ENCODE measurements around the gene SLC38A6. TPM values are rescaled to one million over a fixed set of nuclear protein-coding genes. Genes with fewer than 3 reads are reported as not detected.
A peak's percentile ranks its signal among the peaks of the same experiment; 100 is the strongest.

The SLC38A6 gene
- total RNA-seq, 1 experiment from 2014 or later: 28.0 TPM

- Histone ChIP-seq H3K36me3 (ENCODE audit: insufficient read depth, low read length, poor library complexity, severe bottlenecking) (no peaks in the 10 kb centered on the region), H3K27ac (ENCODE audit: low read depth, low read length, poor library complexity, severe bottlenecking) (peak overlapping the region; percentile 69), H3K9me3 (ENCODE audit: low read depth, low read length, poor library complexity, severe bottlenecking) (no peaks in the 10 kb centered on the region), H3K4me3 (ENCODE audit: low read depth, low read length, poor library complexity, severe bottlenecking) (no peak overlapping the region), H3K27me3 (replicated peaks; ENCODE audit: insufficient read depth, low read depth, low read length, poor library complexity) (no peaks in the 10 kb centered on the region), H3K4me1 (ENCODE audit: insufficient read depth, low read length, poor library complexity, severe bottlenecking) (peaks cover 46% of the 10 kb centered on the region)
- DNase-seq (ENCODE audit: low spot score): peak; percentile 88
- BruUV-seq (replicated peaks): no TSS peak
- TF ChIP-seq, protein P1, sequence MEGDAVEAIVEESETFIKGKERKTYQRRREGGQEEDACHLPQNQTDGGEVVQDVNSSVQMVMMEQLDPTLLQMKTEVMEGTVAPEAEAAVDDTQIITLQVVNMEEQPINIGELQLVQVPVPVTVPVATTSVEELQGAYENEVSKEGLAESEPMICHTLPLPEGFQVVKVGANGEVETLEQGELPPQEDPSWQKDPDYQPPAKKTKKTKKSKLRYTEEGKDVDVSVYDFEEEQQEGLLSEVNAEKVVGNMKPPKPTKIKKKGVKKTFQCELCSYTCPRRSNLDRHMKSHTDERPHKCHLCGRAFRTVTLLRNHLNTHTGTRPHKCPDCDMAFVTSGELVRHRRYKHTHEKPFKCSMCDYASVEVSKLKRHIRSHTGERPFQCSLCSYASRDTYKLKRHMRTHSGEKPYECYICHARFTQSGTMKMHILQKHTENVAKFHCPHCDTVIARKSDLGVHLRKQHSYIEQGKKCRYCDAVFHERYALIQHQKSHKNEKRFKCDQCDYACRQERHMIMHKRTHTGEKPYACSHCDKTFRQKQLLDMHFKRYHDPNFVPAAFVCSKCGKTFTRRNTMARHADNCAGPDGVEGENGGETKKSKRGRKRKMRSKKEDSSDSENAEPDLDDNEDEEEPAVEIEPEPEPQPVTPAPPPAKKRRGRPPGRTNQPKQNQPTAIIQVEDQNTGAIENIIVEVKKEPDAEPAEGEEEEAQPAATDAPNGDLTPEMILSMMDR (conservative IDR thresholded peaks at IDR 0.05; ENCODE audit: low read depth, low read length): peak; percentile 95
- TF ChIP-seq EZH2 (IDR thresholded peaks at IDR 0.05; ENCODE audit: borderline replicate concordance, low read depth, low read length, poor library complexity, severe bottlenecking): no peak
- ChIA-PET CTCF (interaction anchor here (1.1 to 1.6 kb wide), 2 partner anchors 9 to 400 kb away, joined by 3 to 7 read pairs; no protein-coding TSS in a partner anchor), POLR2A (ENCODE audit: low non-redundant PET) (no interaction called here)
- intact Hi-C loops (cut with micrococcal nuclease; ENCODE audit: unreplicated experiment): loop anchor here (2.0 to 5.0 kb wide), 3 partner anchors 227 to 401 kb away; partner anchors contain the start of gene SIX4
Observed at GRCh38 chr14:61025251-61026223, 44.5 kb downstream of the SLC38A6 start.

DNA sequence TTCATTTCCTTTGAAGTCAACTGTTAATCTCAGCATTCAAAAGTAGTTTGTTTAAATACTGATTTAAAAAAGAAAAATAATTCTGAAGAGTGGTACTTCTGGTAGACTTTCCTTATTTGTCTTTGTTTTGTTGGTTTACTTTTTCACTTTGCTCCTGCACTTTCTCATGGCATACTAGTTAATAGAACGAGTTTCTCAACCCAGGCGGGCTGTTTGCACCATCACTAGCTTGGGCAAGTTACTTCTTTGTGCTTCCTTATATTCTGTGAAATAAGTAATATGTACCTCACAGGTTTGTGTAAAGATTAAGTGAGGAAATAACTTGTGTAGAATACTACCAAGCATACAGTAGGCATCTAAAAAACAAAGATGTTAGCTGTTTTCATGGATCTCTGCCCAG, 45.5 kb downstream of the SLC38A6 start:
- TF ChIP-seq, protein P1 (conservative IDR thresholded peaks at IDR 0.05; ENCODE audit: low read depth, low read length): no peak
- TF ChIP-seq EZH2 (IDR thresholded peaks at IDR 0.05; ENCODE audit: borderline replicate concordance, low read depth, low read length, poor library complexity, severe bottlenecking): no peak
- DNase-seq (ENCODE audit: low spot score): no peak
- peaks cover 55% of the 10 kb centered on the region for H3K4me1 ChIP-seq (ENCODE audit: insufficient read depth, low read length, poor library complexity, severe bottlenecking)
- no peaks in the 10 kb centered on the region for H3K36me3 ChIP-seq (ENCODE audit: insufficient read depth, low read length, poor library complexity, severe bottlenecking)
- no TSS peak for BruUV-seq (replicated peaks)
- H3K27me3 ChIP-seq (replicated peaks; ENCODE audit: insufficient read depth, low read depth, low read length, poor library complexity): no peaks in the 10 kb centered on the region
- CTCF ChIA-PET: interaction anchor here (1.1 kb wide), 1 partner anchor 8 kb away, joined by 3 read pairs; no protein-coding TSS in a partner anchor
- intact Hi-C loops (cut with micrococcal nuclease; ENCODE audit: unreplicated experiment): loop anchor here (5.0 kb wide), 2 partner anchors 226 to 304 kb away; partner anchors contain the start of gene SIX4
- no peaks in the 10 kb centered on the region for H3K9me3 ChIP-seq (ENCODE audit: low read depth, low read length, poor library complexity, severe bottlenecking)
- H3K4me3 ChIP-seq (ENCODE audit: low read depth, low read length, poor library complexity, severe bottlenecking): no peak overlapping the region
- POLR2A ChIA-PET (ENCODE audit: low non-redundant PET): no interaction called here
- H3K27ac ChIP-seq (ENCODE audit: low read depth, low read length, poor library complexity, severe bottlenecking): peak overlapping the region; percentile 69

DNA sequence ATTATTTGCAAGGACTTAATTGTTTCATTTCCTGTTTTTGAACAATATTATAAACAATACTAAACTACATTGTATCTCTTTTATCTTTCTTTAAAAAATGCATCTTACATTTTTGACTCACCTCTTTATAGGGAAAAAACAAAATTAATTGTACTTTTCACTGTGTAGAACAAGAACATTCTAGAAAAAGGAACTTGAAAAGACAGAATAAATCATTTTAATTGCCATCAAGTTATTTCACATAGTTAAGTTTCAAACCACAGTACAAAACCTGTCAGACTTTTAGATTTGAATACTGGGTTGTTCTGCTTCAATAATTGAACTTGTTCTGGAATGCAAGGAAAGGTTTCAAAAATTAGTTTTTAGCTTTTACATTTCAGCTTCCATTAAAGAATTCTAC, 50.0 kb downstream of the SLC38A6 start:
- Histone ChIP-seq H3K4me1 (ENCODE audit: insufficient read depth, low read length, poor library complexity, severe bottlenecking) (peaks cover 59% of the 10 kb centered on the region), H3K36me3 (ENCODE audit: insufficient read depth, low read length, poor library complexity, severe bottlenecking) (no peaks in the 10 kb centered on the region), H3K4me3 (ENCODE audit: low read depth, low read length, poor library complexity, severe bottlenecking) (no peak overlapping the region), H3K27ac (ENCODE audit: low read depth, low read length, poor library complexity, severe bottlenecking) (no peak overlapping the region), H3K9me3 (ENCODE audit: low read depth, low read length, poor library complexity, severe bottlenecking) (no peaks in the 10 kb centered on the region), H3K27me3 (replicated peaks; ENCODE audit: insufficient read depth, low read depth, low read length, poor library complexity) (no peaks in the 10 kb centered on the region)
- no peak for DNase-seq (ENCODE audit: low spot score)
- no peak for TF ChIP-seq EZH2 (IDR thresholded peaks at IDR 0.05; ENCODE audit: borderline replicate concordance, low read depth, low read length, poor library complexity, severe bottlenecking)
- TF ChIP-seq, protein P1 (conservative IDR thresholded peaks at IDR 0.05; ENCODE audit: low read depth, low read length): no peak
- no TSS peak for BruUV-seq (replicated peaks)
- CTCF ChIA-PET: no interaction called here
- POLR2A ChIA-PET (ENCODE audit: low non-redundant PET): no interaction called here
- intact Hi-C loops (cut with micrococcal nuclease; ENCODE audit: unreplicated experiment): loop anchor here (5.0 kb wide), 1 partner anchor 71 kb away; no protein-coding TSS in a partner anchor

Data from A673 (cell line).